Trophoblast cell (in vitro differentiated cells and primary cell): ENCODE measurements around the gene EFNA1.

Experiments
- DNase-seq, 2 donors: peaks; one replicate each; pipeline ENCODE4 v3.0.0-alpha.2; 2016
- H2AFZ ChIP-seq: 2 replicates; pipeline ENCODE4 v1.6.1; 2013; ENCODE audit warnings: low read length, moderate library complexity, mild to moderate bottlenecking; ENCODE audit not compliant: insufficient read depth, poor library complexity
- H2AK5ac ChIP-seq: 2 replicates; pipeline ENCODE4 v1.6.1; 2013; ENCODE audit warnings: mild to moderate bottlenecking, low read length
- H2BK120ac ChIP-seq: 2 replicates; pipeline ENCODE4 v1.6.1; 2013; ENCODE audit warnings: low read length, mild to moderate bottlenecking, moderate library complexity; ENCODE audit not compliant: insufficient read depth, poor library complexity
- H2BK12ac ChIP-seq: 2 replicates; pipeline ENCODE4 v1.6.1; 2013; ENCODE audit warnings: mild to moderate bottlenecking, low read length, moderate library complexity
- H2BK5ac ChIP-seq: 2 replicates; pipeline ENCODE4 v1.6.1; 2013; ENCODE audit warnings: low read length, low read depth, moderate library complexity, mild to moderate bottlenecking; ENCODE audit not compliant: poor library complexity
- H3K14ac ChIP-seq: 2 replicates; pipeline ENCODE4 v1.6.1; 2013; ENCODE audit warnings: mild to moderate bottlenecking, low read length
- H3K18ac ChIP-seq: 2 replicates; pipeline ENCODE4 v1.6.1; 2013; ENCODE audit warnings: mild to moderate bottlenecking, low read length
- H3K23ac ChIP-seq: 2 replicates; pipeline ENCODE4 v1.6.1; 2013; ENCODE audit warnings: low read length
- H3K27ac ChIP-seq: 2 replicates; pipeline ENCODE4 v1.5.1; 2013; ENCODE audit warnings: low read depth, mild to moderate bottlenecking, inconsistent platforms, low read length, moderate library complexity
- H3K27me3 ChIP-seq: 2 replicates; pipeline ENCODE4 v1.6.1; 2013; ENCODE audit warnings: inconsistent platforms, mild to moderate bottlenecking, low read length, moderate library complexity; ENCODE audit not compliant: insufficient read depth
- H3K36me3 ChIP-seq, 2 experiments: 1 replicate in 1 of 2; 2 replicates in 1 of 2; pipeline ENCODE4 v1.6.1; 2013; ENCODE audit warnings: low read length in 2 of 2, mild to moderate bottlenecking in 2 of 2, moderate library complexity in 1 of 2; ENCODE audit not compliant: insufficient read depth in 2 of 2, control insufficient read depth in 1 of 2
- H3K4ac ChIP-seq: 2 replicates; pipeline ENCODE4 v1.6.1; 2013; ENCODE audit warnings: low read depth, mild to moderate bottlenecking, low read length, moderate library complexity
- H3K4me1 ChIP-seq, 2 experiments: 1 replicate in 1 of 2; 2 replicates in 1 of 2; pipeline ENCODE4 v1.6.1; 2013; ENCODE audit warnings: low read length in 2 of 2, mild to moderate bottlenecking in 2 of 2, moderate library complexity in 1 of 2; ENCODE audit not compliant: insufficient read depth in 2 of 2, control insufficient read depth in 1 of 2
- H3K4me2 ChIP-seq: 2 replicates; pipeline ENCODE4 v1.6.1; 2013; ENCODE audit warnings: inconsistent platforms, mild to moderate bottlenecking, low read length, moderate library complexity
- H3K4me3 ChIP-seq: 2 replicates; pipeline ENCODE4 v1.5.1; 2013; ENCODE audit warnings: mild to moderate bottlenecking, low read depth, low read length, inconsistent platforms
- H3K79me1 ChIP-seq: one replicate; pipeline ENCODE4 v1.6.1; 2013; ENCODE audit warnings: low read length
- H3K79me2 ChIP-seq: 2 replicates; pipeline ENCODE4 v1.6.1; 2013; ENCODE audit warnings: low read length, mild to moderate bottlenecking; ENCODE audit not compliant: control insufficient read depth, insufficient read depth, poor library complexity
- H3K9ac ChIP-seq: 2 replicates; pipeline ENCODE4 v1.6.1; 2013; ENCODE audit warnings: mild to moderate bottlenecking, low read length
- H3K9me3 ChIP-seq: 2 replicates; pipeline ENCODE4 v1.6.1; 2013; ENCODE audit warnings: low read depth, mild to moderate bottlenecking, control low read depth, inconsistent platforms, low read length; ENCODE audit not compliant: insufficient read depth
- H4K12ac ChIP-seq: 2 replicates; pipeline ENCODE4 v1.6.1; 2013; ENCODE audit warnings: low read depth, mild to moderate bottlenecking, low read length, moderate library complexity
- H4K8ac ChIP-seq: 2 replicates; pipeline ENCODE4 v1.6.1; 2013; ENCODE audit warnings: low read depth, mild to moderate bottlenecking, low read length, moderate library complexity
- H4K91ac ChIP-seq: one replicate; pipeline ENCODE4 v1.6.1; 2013; ENCODE audit warnings: low read depth, mild to moderate bottlenecking, low read length, moderate library complexity
- WGBS: extraction: QIAGEN DNeasy Blood & Tissue Kit; methylation state at CpG from one replicate; pipeline ENCODE4 v1.1.7; 2013; ENCODE audit warnings: missing lambda C conversion rate; ENCODE audit not compliant: insufficient read length, insufficient coverage; ENCODE audit errors: extremely low coverage; 5-methylcytosine and 5-hydroxymethylcytosine counted together

EFNA1 gene

DNA sequence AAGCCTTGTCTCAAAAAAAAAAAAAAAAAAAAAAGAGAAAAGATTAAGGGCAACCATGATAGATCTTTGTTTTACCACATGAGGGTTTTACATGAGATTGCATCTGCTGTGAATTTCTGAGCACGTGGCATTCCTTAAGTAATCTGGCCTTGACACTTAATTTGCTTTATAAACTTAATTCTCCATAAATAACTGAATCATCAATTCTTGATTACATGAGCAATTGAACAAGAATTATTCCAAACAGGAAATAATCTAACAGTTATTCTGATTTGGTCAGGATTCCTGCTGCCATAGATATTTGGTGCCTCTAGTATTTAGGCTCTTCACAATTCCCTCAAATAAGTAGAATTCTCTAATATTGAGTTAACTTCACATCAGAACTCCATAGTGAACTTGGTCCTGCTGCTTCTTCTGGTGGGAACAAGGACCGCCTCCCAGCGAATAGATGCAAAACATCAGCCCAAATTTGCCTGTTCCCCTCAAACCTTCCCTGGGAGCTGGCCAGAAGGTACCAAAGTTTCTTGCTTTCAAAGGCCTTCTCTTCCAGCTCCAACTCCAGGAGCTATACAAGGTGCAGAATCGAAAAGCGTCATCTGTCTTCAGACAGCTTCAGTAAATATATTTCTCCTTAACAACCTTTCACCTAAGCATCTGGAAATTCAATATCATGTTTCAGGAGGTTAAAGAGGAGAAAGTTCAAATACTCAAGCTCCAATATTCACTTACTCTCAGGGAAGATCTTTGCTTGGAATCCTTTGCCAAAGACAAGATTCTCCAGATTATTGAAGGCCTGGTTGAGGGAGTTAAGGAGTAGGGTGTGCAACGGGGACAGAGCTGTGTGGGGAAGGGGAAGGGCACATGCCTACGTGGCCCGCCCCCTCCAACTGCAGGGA lies 44.4 kb downstream of the EFNA1 start:
- peak overlapping the region; percentile 52 for H3K27ac ChIP-seq
- peak overlapping the region; percentile 75 for H4K8ac ChIP-seq
- H3K4ac ChIP-seq, result peak overlapping the region; percentile 59
- H3K4me1 ChIP-seq, result peaks cover 8 to 19% of the 10 kb centered on the region in 2 experiments
- no peak for DNase-seq
- no peak overlapping the region for H3K23ac ChIP-seq
- peak overlapping the region; percentile 51 for H4K12ac ChIP-seq
- H3K18ac ChIP-seq, result peak overlapping the region; percentile 30
- H2BK12ac ChIP-seq, result no peak overlapping the region
- peak overlapping the region; percentile 20 for H2BK120ac ChIP-seq
- H2AK5ac ChIP-seq, result no peak overlapping the region
- H3K14ac ChIP-seq, result peak overlapping the region; percentile 47
- H3K4me2 ChIP-seq, result peak overlapping the region; percentile 67
- peaks cover 8 to 14% of the 10 kb centered on the region in 2 experiments for H3K36me3 ChIP-seq
- peak overlapping the region; percentile 56 for H2AFZ ChIP-seq
- H3K4me3 ChIP-seq, result peak overlapping the region; percentile 87
- H3K27me3 ChIP-seq, result no peaks in the 10 kb centered on the region
- peaks cover 5% of the 10 kb centered on the region for H3K79me1 ChIP-seq
- no peak overlapping the region for H2BK5ac ChIP-seq
- H3K9me3 ChIP-seq, result no peaks in the 10 kb centered on the region
- peak overlapping the region; percentile 72 for H4K91ac ChIP-seq
- peak overlapping the region; percentile 92 for H3K9ac ChIP-seq
- H3K79me2 ChIP-seq, result peaks cover 5% of the 10 kb centered on the region
- WGBS, result no CpG with 5 or more reads among the region's 8 CpGs

DNA sequence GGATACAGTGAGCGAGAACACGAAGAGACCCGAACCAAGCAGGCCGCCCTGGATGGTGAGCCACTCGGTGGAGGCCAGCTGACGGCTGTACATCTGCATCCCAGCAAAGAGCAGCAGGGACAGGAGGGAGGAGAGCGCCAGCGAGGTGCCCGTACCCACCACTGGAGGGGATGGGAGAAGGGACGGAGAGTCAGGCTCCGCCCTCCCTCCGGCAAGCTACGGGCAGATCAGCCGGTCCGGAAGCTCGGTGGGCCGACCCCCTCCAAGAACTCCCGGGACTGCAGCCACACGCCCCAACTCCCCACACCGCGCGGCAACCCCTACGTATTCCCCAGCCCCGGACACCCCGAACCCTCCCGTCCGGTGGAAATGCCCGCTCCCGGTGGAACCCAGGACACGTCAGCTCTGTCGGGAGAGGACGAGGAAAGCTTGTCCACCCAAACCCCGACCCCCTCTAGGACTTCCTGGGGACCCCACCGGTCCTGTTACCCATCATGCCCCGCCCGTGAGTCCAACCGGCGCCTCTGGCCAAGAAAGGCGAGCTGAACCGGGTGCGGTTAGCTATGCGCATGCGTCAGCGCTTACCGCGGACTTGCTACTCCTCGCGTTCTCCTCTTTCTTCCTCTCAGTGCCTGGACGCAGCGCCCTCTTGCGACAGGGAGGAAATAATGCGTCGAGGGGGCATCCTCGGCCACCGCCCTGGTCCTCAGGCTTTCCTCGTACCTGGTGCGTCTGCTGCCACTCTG lies 45.2 kb downstream of the EFNA1 start, which contains the start of gene KRTCAP2:
TSS of gene KRTCAP2 (minus strand) at position 573 of the 746 bp plus-strand sequence. CDS start at position 493, 80 bp downstream.
- Histone ChIP-seq H2AK5ac (no peak within 1 kb of the TSS), H3K4me1 (peaks cover 9 to 16% of the 10 kb centered on the region in 2 experiments), H3K27me3 (no peaks in the 10 kb centered on the region), H4K12ac (peak within 1 kb of the TSS; percentile 71), H4K91ac (peak within 1 kb of the TSS; percentile 72), H3K79me2 (peaks cover 5% of the 10 kb centered on the region), H3K4me3 (peak within 1 kb of the TSS; percentile 87), H3K4ac (peak within 1 kb of the TSS; percentile 59), H3K79me1 (peaks cover 5% of the 10 kb centered on the region), H3K18ac (peak within 1 kb of the TSS; percentile 30), H2BK5ac (peak within 1 kb of the TSS; percentile 29), H2BK120ac (peak within 1 kb of the TSS; percentile 20), H3K23ac (no peak within 1 kb of the TSS), H3K4me2 (peak within 1 kb of the TSS; percentile 67), H4K8ac (peak within 1 kb of the TSS; percentile 75), H3K9me3 (no peaks in the 10 kb centered on the region), H3K9ac (peak within 1 kb of the TSS; percentile 92), H3K14ac (peak within 1 kb of the TSS; percentile 47), H2AFZ (peak within 1 kb of the TSS; percentile 56), H3K36me3 (peaks cover 8 to 14% of the 10 kb centered on the region in 2 experiments), H2BK12ac (no peak within 1 kb of the TSS), H3K27ac (peak within 1 kb of the TSS; percentile 52)
- WGBS, result no CpG with 5 or more reads among the region's 57 CpGs
- peak; percentile 93 to 98 for DNase-seq

GRCh38 chr1:155173478-155174323 lies 46.0 kb downstream of the EFNA1 start, which contains the start of gene TRIM46:
TSS of gene TRIM46 (plus strand) at chr1:155173849. CDS start at chr1:155173967, 118 bp downstream.
- Histone ChIP-seq H2BK120ac (peak within 1 kb of the TSS; percentile 20), H4K8ac (peak within 1 kb of the TSS; percentile 75), H3K18ac (peak within 1 kb of the TSS; percentile 30), H4K12ac (peak within 1 kb of the TSS; percentile 71), H2AK5ac (no peak within 1 kb of the TSS), H2BK12ac (no peak within 1 kb of the TSS), H3K4me3 (peak within 1 kb of the TSS; percentile 87), H2AFZ (peak within 1 kb of the TSS; percentile 56), H3K9ac (peak within 1 kb of the TSS; percentile 92), H3K4me1 (peaks cover 9 to 16% of the 10 kb centered on the region in 2 experiments), H4K91ac (peak within 1 kb of the TSS; percentile 72), H3K79me2 (peaks cover 5% of the 10 kb centered on the region), H3K4me2 (peak within 1 kb of the TSS; percentile 67), H3K36me3 (peaks cover 8 to 14% of the 10 kb centered on the region in 2 experiments), H3K23ac (no peak within 1 kb of the TSS), H2BK5ac (peak within 1 kb of the TSS; percentile 29), H3K27me3 (no peaks in the 10 kb centered on the region), H3K14ac (peak within 1 kb of the TSS; percentile 47), H3K9me3 (no peaks in the 10 kb centered on the region), H3K4ac (peak within 1 kb of the TSS; percentile 59), H3K79me1 (peaks cover 5% of the 10 kb centered on the region), H3K27ac (peak within 1 kb of the TSS; percentile 52)
- DNase-seq, result no peak
- WGBS, result no CpG with 5 or more reads among the region's 38 CpGs
